SK-N-DZ (cell line): ENCODE data around the gene SLC6A11.

Source experiments
- DNase-seq: peaks from one replicate; pipeline ENCODE4 v3.0.0-alpha.2; 2015; ENCODE audit warnings: low spot score

The SLC6A11 gene

DNA sequence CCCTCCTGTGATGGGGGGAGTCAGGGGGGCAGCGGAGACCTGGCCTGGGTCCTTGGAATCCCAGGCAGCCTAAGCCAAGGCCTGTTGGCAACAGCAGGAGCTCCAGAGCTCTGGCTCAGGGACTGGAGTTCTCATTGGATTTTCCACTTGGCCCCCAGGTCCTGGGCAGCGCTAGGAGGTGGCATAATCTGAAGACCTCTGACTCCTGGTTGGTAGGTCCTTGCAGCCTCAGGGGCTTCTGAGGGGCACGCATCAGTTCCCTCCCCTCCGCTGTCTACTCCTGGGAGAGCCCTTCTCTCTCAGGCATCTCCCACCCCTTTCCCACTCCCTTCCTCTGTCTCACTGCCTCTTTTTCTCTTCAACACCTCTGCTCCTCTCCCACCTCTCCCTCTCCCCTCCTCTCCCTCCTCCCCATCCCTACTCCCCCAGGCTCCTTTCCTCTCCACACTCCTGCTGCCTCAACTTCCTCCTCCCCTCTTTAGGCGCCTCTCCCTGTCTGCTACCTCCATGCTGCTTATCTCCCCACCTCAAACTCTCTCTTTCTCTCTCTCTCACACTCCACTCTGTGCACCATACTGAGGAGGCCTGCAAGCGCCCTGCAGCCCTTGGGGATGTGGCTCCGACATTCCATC is 135.4 kb downstream of the SLC6A11 start:
- DNase-seq = no peak

- DNase-seq = no peak
Measured at GRCh38 chr3:10952525-10952924, 136.5 kb downstream of the SLC6A11 start.

DNA sequence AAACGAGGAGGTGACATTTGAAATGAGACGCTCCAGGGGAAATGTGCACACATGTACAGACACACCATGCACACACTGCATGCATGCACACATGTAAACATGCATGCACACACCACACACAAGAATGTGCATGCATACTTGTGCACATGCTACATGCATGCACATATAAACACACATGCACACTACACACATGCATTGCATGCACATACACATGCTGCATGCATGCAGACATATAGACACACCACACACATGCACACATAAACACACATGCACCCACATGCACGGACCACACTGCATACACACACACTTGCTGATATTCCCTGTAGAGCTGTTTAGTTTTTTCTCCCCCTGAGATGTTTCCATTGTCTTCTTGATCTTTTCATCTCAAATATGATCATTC is 138.7 kb downstream of the SLC6A11 start:
- no peak for DNase-seq

DNA sequence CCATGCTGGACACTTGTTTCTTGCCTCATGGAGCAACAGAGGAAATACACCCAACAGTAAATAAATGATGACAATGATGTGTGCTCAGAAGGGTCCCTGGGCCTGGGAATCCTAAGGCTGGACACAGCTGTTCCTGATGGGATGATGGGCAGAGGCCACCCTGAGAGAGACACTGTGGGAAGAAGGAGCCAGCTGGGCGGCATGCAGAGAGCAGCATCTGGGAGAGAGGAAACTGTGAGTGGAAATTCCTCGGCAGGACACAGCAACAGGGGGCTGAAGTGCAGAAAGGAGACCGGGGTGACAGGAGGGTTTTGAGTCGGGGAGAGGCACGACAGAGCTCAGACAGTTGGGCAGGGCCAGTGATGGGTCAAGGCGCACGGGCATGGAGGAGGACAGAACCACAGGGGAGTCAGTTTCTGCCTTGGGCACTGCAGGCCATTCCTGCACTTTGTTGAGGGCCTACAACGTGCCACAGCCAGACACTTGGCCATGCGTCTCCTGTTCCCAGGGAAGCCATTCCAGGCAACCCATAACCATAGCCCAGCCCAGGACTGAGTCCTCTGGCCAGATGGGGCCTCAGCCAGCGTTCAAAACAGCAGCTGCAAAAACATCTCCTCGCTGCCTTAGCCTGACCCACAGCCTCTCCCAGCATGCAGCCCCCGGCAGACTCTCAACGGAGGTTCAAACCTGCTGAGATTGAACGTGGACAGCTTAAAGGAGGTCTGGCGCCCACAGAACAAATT is 139.9 kb downstream of the SLC6A11 start:
- DNase-seq = no peak

- DNase-seq = no peak
Measured at GRCh38 chr3:10956531-10956930, 140.5 kb downstream of the SLC6A11 start.

- no peak for DNase-seq
Measured at GRCh38 chr3:10956986-10957385, 141.0 kb downstream of the SLC6A11 start.

- no peak for DNase-seq
Measured at GRCh38 chr3:10957976-10958749, 142.1 kb downstream of the SLC6A11 start.

GRCh38 chr3:10960255-10960654 is 144.2 kb downstream of the SLC6A11 start:
- DNase-seq = no peak

DNA sequence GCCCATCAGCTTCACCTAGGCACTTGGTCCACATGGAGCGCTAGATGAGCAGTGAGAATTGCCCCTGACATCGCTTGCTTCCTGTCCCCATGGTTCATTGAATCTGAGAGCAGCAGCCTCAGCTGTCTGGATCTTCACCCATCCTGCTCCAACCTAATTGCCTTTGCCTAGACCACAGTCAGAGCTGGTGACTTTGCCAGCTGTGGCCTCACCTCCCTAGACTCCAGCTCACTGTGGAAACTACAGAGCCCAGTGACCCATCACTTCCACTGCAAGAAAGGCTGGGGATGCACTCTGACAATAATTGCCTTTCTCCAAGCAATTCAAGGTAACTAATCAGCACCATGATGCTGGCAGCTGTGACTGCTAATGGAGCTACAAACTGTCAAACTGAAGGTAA is 145.9 kb downstream of the SLC6A11 start:
- no peak for DNase-seq

GRCh38 chr3:10962481-10963036 is 146.5 kb downstream of the SLC6A11 start:
- no peak for DNase-seq

- DNase-seq = no peak
Measured at GRCh38 chr3:10964537-10965167, 148.6 kb downstream of the SLC6A11 start.

DNA sequence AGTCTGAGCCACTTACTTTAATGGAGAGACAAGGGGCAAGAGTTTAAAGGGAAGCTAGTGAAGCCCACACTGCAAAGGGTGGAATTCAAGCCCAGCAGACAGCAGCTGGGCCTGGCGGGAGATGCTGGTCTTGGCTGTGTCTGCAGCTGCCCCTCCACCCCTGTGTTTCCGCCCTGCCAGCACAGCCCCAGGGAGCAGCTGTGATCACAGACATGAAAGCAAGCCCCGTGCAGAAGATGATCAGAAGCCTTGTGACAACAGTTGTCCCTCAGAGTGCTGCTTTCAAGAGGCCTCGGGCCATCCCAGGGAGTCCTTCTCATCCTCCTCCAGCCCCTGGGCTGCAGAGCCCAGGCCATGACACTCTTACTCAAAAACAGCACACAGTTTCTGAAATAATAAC is 152.4 kb downstream of the SLC6A11 start:
- no peak for DNase-seq

DNA sequence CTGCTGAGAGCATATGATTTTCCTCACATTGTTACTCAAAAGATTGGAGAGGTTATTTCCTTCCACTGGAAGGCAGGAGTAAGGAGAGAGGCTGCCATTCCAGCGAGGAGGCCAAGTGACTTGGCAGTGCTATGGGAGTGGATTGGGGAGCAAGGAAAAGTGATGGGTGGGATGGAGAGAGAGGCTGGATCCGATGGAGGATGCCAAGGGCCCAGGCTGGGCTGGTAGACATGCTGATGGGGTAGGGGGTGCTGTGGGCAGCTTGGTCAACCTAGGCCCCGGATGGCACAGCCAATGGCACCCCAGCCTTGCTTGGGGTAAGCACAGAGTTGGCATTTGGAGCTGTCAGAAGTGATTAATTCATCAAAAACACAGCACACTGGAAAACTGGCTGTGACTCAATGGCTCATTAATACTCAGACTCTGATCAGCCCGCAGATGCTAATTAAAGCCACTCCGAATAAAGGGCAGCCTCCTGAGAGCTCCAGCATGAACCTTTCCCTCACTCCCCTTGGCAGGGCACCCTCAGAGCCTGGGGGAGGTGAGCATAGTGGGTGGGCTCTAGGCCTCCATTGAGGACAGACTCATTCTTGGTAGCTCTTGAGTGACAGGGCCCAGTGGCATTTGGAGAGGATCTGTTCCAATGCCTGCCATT is 154.4 kb downstream of the SLC6A11 start:
- no peak for DNase-seq

DNA sequence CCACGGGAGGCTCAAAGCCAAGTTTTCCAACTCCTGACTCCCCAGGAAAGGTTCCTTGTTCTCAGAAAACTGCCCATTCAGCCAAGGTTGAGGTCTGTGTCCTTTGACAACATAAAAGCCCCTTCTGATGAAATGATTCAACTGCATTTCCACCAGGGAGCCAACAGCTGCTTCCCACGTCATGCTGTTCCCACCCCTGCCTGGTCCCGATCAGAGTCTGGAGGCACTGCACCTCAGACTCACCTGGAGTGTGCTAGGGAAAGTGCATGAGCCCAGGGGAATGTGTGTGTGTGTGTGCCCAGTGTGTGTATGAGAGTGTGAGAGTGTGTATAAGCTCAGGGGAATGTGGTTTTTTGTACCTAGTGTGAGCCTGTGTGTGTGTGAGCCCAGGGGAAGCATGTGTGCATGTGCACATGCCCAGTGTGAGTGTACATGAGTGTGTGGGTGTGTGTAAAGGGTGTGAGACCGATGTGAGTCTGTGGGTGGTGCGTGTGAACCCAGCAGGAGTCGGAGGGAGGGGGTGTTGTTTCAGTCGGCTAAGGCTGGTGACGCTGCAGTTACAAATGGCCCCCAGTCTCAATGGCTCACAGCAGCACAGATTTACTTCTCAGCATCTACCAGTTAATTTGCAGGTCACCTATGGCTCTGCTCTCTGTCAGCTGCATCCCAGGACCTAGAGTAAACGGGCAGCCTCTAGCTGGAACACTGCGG is 156.2 kb downstream of the SLC6A11 start:
- DNase-seq = no peak

- no peak for DNase-seq
Measured at GRCh38 chr3:10973046-10973595, 157.1 kb downstream of the SLC6A11 start.

DNA sequence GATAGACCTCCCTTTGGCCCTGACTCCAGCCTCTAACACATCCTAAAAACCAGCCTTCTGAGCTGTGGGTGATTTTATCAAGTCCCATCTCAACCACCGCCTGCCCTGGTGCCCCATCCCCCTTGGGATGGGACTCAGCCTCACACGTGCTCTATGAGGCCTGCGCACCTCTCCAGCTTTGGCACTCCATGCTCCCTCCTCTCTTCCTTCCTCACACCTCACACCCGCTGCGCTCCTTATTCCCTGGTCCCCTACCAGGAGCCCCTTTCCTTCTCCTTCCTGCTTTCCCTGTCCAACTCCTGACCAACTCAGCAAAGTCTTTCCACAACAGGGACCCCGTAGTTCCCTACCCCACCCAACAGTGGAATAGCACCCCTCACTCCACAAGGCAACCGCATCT is 158.1 kb downstream of the SLC6A11 start:
- no peak for DNase-seq

DNA sequence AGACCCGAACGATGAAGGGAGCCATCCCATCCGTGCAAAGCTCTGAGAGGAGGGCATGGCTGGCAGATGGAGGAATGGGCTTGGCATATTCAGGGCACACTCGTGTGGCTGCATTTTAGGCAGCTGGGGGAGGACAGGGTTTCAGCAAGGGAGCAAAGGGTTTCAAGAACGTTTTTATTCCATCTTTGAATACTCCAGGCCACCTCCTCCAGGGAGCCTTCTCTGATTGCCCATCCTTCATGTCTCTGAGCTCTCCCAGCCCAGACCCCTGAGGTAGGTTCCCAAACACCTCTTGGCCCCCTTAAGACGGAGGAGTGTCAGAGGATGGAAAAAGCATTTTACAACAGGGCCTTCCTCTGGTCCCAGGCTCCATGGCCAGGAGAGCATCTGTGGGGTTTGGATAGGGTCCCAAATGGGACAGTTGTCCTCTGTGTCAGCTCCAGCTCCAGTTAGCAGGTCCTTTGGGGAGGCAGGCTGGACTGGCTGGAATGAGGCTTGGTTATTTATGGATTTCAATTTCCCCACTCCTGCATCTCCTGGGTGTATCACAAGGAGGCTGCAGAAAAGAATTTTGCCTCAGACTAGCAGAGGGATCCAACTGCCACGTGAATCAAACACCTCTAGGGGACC is 158.8 kb downstream of the SLC6A11 start:
- no peak for DNase-seq

- no peak for DNase-seq
Measured at GRCh38 chr3:10975695-10976234, 159.7 kb downstream of the SLC6A11 start.

- DNase-seq = no peak
Measured at GRCh38 chr3:10976770-10977169, 160.7 kb downstream of the SLC6A11 start.
